D721Med (cell line): ENCODE measurements around the gene SACS.

Source experiments
- DNase-seq: peaks from one replicate; pipeline ENCODE4 v3.0.0; 2011; ENCODE audit warnings: low spot score; ENCODE audit not compliant: insufficient read length
- FAIRE-seq: peaks from 2 replicates; lab custom pipeline; 2011; peaks lifted over from hg19 to GRCh38; lab: Jason Lieb, UNC
- TF ChIP-seq, protein P1 (sequence below): IDR thresholded peaks from 2 replicates; pipeline ENCODE4 v1.5.1; 2012; ENCODE audit warnings: mild to moderate bottlenecking, control low read depth; ENCODE audit not compliant: insufficient read depth; ENCODE audit errors: missing control alignments

SACS gene, protein sequence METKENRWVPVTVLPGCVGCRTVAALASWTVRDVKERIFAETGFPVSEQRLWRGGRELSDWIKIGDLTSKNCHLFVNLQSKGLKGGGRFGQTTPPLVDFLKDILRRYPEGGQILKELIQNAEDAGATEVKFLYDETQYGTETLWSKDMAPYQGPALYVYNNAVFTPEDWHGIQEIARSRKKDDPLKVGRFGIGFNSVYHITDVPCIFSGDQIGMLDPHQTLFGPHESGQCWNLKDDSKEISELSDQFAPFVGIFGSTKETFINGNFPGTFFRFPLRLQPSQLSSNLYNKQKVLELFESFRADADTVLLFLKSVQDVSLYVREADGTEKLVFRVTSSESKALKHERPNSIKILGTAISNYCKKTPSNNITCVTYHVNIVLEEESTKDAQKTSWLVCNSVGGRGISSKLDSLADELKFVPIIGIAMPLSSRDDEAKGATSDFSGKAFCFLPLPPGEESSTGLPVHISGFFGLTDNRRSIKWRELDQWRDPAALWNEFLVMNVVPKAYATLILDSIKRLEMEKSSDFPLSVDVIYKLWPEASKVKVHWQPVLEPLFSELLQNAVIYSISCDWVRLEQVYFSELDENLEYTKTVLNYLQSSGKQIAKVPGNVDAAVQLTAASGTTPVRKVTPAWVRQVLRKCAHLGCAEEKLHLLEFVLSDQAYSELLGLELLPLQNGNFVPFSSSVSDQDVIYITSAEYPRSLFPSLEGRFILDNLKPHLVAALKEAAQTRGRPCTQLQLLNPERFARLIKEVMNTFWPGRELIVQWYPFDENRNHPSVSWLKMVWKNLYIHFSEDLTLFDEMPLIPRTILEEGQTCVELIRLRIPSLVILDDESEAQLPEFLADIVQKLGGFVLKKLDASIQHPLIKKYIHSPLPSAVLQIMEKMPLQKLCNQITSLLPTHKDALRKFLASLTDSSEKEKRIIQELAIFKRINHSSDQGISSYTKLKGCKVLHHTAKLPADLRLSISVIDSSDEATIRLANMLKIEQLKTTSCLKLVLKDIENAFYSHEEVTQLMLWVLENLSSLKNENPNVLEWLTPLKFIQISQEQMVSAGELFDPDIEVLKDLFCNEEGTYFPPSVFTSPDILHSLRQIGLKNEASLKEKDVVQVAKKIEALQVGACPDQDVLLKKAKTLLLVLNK (N-terminal part only)

DNA sequence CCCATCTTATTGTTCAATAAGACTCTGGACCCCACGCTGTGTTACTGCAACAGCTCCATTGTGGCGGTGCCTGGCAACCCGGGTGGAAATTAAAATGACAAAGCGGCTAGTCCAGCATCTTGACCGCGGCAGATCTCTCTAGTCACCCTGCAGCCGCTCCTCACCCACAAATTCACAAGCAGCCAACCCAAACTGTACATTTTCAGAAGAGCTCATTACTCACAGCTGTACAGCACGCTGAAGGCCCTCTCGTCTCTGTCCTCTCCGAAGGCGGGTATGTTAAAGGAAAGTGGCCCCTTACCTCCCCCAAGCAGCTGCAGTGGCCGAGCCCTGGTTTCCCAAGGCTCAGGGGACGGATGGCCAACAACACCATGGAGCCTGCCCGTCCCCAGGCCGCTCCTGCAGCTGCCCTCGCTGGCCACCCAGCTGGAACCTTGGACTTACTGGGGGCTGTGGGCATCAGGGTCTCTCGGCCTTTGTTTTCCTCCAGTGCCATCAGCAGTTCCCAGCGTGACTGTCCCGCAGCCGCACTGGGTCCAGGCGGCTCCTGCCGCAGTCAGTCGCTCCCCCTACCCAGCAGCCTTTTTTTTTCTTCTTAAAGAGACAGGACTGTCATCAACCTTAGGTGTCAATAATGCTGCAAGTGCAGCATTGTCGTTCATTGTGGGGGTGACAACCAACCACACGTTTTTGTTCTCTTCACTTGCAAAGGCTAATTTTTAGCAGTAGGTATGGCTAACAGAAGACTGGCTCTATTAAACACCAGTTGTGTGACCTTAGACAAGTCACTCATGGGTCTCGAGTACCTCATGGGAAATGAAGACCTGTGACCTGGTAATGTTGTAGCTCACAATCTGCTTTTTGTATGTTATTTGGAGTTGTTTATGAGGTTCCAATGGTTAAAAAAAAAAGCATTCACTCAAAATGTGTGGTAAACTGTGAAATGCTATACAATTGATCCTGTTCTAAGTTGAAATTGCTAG, at the start of gene SACS:
TSS of gene SACS (minus strand) at position 532 of the 983 bp plus-strand sequence. CDS start 22,463 bp downstream, outside the sequence.
- no peak for FAIRE-seq

DNA sequence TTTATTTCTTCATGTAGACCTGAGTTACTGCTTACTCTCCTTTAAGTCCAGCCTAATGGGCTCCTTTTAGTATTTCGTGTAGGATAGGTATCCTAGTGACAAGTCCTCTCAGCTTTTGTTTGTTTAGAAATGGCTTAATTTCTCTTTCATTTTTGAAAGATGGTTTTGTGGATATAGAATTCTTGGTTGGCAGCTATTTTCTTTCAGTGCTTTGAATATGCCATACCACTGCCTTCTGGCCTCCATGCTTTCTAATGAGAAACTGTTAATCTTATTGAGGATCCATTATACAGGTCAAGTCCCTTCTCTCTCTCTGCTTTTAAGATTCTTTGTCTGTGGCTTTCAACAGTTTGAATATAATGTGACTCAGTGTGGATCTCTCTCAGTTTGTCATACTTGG, 46.8 kb upstream of the SACS start:
- DNase-seq (no peak), FAIRE-seq (no peak)
- TF ChIP-seq, protein P1, sequence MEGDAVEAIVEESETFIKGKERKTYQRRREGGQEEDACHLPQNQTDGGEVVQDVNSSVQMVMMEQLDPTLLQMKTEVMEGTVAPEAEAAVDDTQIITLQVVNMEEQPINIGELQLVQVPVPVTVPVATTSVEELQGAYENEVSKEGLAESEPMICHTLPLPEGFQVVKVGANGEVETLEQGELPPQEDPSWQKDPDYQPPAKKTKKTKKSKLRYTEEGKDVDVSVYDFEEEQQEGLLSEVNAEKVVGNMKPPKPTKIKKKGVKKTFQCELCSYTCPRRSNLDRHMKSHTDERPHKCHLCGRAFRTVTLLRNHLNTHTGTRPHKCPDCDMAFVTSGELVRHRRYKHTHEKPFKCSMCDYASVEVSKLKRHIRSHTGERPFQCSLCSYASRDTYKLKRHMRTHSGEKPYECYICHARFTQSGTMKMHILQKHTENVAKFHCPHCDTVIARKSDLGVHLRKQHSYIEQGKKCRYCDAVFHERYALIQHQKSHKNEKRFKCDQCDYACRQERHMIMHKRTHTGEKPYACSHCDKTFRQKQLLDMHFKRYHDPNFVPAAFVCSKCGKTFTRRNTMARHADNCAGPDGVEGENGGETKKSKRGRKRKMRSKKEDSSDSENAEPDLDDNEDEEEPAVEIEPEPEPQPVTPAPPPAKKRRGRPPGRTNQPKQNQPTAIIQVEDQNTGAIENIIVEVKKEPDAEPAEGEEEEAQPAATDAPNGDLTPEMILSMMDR, result no peak

More for the DNA sequence above, at the start of gene SACS:
- DNase-seq, result no peak
- TF ChIP-seq, protein P1, result no peak

DNA sequence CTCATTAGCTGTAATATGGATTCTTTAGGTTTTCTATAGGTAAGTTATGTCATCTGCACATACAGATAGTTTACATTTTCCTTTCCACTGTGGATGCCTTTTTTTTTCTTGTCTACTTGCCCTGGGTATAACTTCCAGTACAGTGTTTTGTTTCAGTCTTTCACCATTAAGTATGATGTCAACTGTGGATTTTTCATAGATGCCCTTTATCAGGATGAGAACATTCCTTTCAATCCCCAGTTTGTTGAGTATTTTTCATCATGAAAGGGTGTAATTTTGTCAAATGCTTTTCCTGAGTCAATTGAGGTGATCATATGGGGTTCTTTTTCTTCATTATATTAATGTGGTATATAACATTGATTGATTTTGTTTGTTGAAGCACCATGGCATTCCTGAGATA, 43.6 kb upstream of the SACS start:
- FAIRE-seq (no peak), DNase-seq (no peak)
- TF ChIP-seq, protein P1, result no peak

DNA sequence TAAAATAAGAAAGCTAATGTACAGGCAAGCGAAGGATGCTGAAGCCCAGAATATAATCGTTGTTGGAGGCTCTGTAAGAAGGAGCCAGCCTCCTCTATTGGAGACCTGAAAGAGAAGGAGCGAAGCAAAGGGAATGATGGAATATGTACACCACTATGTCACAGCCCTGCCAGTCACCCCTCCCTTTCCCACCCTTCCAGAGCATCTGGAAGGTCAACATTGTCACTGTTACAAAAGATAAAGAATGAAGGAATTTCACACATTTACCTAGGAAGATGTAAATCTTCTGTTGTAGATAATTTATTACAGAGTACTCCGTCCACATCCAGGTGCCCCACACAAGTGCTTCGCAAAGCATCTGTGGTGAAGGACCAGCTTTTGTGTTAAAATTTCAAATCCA, 39.7 kb upstream of the SACS start:
- DNase-seq (no peak), FAIRE-seq (no peak)
- TF ChIP-seq, protein P1, result no peak

DNA sequence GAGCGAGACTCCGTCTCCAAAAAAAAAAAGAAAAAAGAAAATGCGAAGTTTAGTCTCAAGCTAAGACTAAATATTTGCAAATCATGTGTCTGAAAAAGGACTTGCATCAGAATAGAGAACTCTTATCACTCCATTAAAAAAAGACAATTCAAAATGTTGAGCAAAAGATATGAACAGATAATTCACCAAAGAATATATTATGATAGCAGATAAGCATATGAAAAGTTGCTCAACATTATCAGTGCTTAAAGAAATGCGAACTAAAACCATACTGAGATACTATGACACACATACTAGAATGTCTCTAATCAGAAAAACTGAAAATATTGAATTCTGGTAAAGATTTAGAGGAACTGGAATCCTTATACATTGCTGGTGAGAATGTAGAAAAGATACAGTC, 38.7 kb upstream of the SACS start:
- FAIRE-seq, result no peak
- TF ChIP-seq, protein P1, result no peak

More for the DNA sequence above, 38.7 kb upstream of the SACS start:
- no peak for DNase-seq
